Uterus (tissue), 2 donors: ENCODE data around the gene UMODL1.

ENCODE experiments used
- CTCF ChIP-seq, 4 experiments: fragments of 200-600 bp in 2 of 4; fragments of 450-650 bp in 2 of 4; sonication (generic) in 2 of 4; IDR thresholded peaks; one replicate each; pipeline ENCODE4 v1.5.1; 2016 to 2019; ENCODE audit warnings: antibody characterized with exemption in 4 of 4, mild to moderate bottlenecking in 2 of 4, moderate library complexity in 1 of 4
- POLR2A ChIP-seq, 2 donors: fragments of 450-650 bp; IDR thresholded peaks; one replicate each; pipeline ENCODE4 v1.6.1; 2016; ENCODE audit warnings: antibody characterized with exemption in 2 of 2, mild to moderate bottlenecking in 1 of 2, moderate library complexity in 1 of 2

- TF ChIP-seq CTCF (IDR thresholded peaks at IDR 0.05) (no peak), POLR2A (IDR thresholded peaks at IDR 0.05) (no peak)
These were observed 9.6 kb downstream of the UMODL1 start for GRCh38 chr21:42080788-42081083.
